IMR-90 (cell line): ENCODE results near the gene FOXP1. TPM values are rescaled to one million over a fixed set of nuclear protein-coding genes. Genes with fewer than 3 reads are reported as not detected.

Source experiments
- ATAC-seq: fragments of 200-7000 bp; cut with Tn5 transposase; 2 replicates; pipeline ENCODE4 v1.9.1; 2020; ENCODE audit warnings: low read depth, mild to moderate bottlenecking, moderate library complexity
- BruUV-seq: library from RNA; stranded (reverse); fragments of 400-500 nt; replicated peaks from 2 replicates; lab custom pipeline; 2021; lab: Mats Ljungman, UMichigan
- CTCF ChIA-PET: fragments of 300-600 bp; formaldehyde crosslinking; extraction: SDS; loops from one replicate; lab custom pipeline; 2021; ENCODE audit warnings: antibody characterized with exemption; lab: Yijun Ruan, JAX
- POLR2A ChIA-PET: fragments of 300-600 bp; sonication (Branson Sonifier 250); formaldehyde crosslinking; loops from one replicate; lab custom pipeline; 2022; ENCODE audit warnings: antibody characterized with exemption; ENCODE audit not compliant: unreplicated experiment; lab: Charles Lee
- DNase-seq: peaks from one replicate; pipeline ENCODE4 v3.0.0; 2013
- H2AFZ ChIP-seq: replicated peaks from 2 replicates; pipeline ENCODE3; 2013; ENCODE audit warnings: low read length, mild to moderate bottlenecking; ENCODE audit not compliant: poor library complexity
- H2AK5ac ChIP-seq: 2 replicates; pipeline ENCODE4 v1.6.1; 2013; ENCODE audit warnings: low read depth, low read length, inconsistent platforms
- H2AK9ac ChIP-seq: replicated peaks from 2 replicates; pipeline ENCODE3; 2013; ENCODE audit warnings: mild to moderate bottlenecking, low read depth, low read length, moderate library complexity; ENCODE audit not compliant: poor library complexity
- H2BK120ac ChIP-seq: 2 replicates; pipeline ENCODE4 v1.6.1; 2013; ENCODE audit warnings: low read depth, low read length, inconsistent platforms
- H2BK15ac ChIP-seq: 3 replicates; pipeline ENCODE4 v1.6.1; 2013; ENCODE audit warnings: low read depth, low read length, inconsistent platforms
- H2BK20ac ChIP-seq: 2 replicates; pipeline ENCODE4 v1.6.1; 2013; ENCODE audit warnings: low read depth, mild to moderate bottlenecking, inconsistent platforms, low read length, moderate library complexity
- H2BK5ac ChIP-seq: 2 replicates; pipeline ENCODE4 v1.6.1; 2013; ENCODE audit warnings: mild to moderate bottlenecking, low read depth, low read length, inconsistent platforms; ENCODE audit not compliant: poor library complexity, severe bottlenecking
- H3K14ac ChIP-seq: replicated peaks from 2 replicates; pipeline ENCODE4 v1.6.1; 2013; ENCODE audit warnings: low read depth, low read length, inconsistent platforms
- H3K18ac ChIP-seq: 2 replicates; pipeline ENCODE4 v1.6.1; 2013; ENCODE audit warnings: low read depth, low read length, control low read depth
- H3K23ac ChIP-seq: 2 replicates; pipeline ENCODE4 v1.6.1; 2013; ENCODE audit warnings: low read depth, low read length, inconsistent platforms
- H3K27ac ChIP-seq: 2 replicates; pipeline ENCODE4 v1.5.1; 2013; ENCODE audit warnings: mild to moderate bottlenecking, control low read depth, low read length; ENCODE audit not compliant: insufficient read depth
- H3K27me3 ChIP-seq: 2 replicates; pipeline ENCODE4 v1.6.1; 2013; ENCODE audit warnings: low read length; ENCODE audit not compliant: control insufficient read depth, insufficient read depth
- H3K36me3 ChIP-seq: 2 replicates; pipeline ENCODE4 v1.6.1; 2013; ENCODE audit warnings: low read length, mixed read lengths; ENCODE audit not compliant: control insufficient read depth, insufficient read depth
- H3K4ac ChIP-seq: 2 replicates; pipeline ENCODE4 v1.6.1; 2013; ENCODE audit warnings: low read depth, low read length, inconsistent platforms
- H3K4me1 ChIP-seq: 2 replicates; pipeline ENCODE4 v1.6.1; 2013; ENCODE audit warnings: low read length, mixed read lengths; ENCODE audit not compliant: control insufficient read depth, insufficient read depth
- H3K4me2 ChIP-seq: 2 replicates; pipeline ENCODE4 v1.6.1; 2013; ENCODE audit warnings: low read depth, mild to moderate bottlenecking, control low read depth, low read length, moderate library complexity
- H3K4me3 ChIP-seq: 2 replicates; pipeline ENCODE4 v1.5.1; 2013; ENCODE audit warnings: low read depth, mild to moderate bottlenecking, control low read depth, low read length, moderate library complexity; ENCODE audit not compliant: insufficient read depth
- H3K56ac ChIP-seq: 2 replicates; pipeline ENCODE4 v1.6.1; 2013; ENCODE audit warnings: low read length, inconsistent platforms; ENCODE audit not compliant: insufficient read depth; ENCODE audit errors: extremely low read depth
- H3K79me1 ChIP-seq, 2 experiments: 2 replicates each; pipeline ENCODE4 v1.6.1; 2013; ENCODE audit warnings: low read length in 2 of 2, inconsistent platforms in 1 of 2, low read depth in 1 of 2
- H3K9ac ChIP-seq: 2 replicates; pipeline ENCODE4 v1.6.1; 2013; ENCODE audit warnings: low read depth, low read length, control low read depth
- H3K9me1 ChIP-seq: 2 replicates; pipeline ENCODE4 v1.6.1; 2013; ENCODE audit warnings: low read length, inconsistent platforms; ENCODE audit not compliant: insufficient read depth
- H3K9me3 ChIP-seq: 2 replicates; pipeline ENCODE4 v1.6.1; 2013; ENCODE audit warnings: low read length; ENCODE audit not compliant: control insufficient read depth, insufficient read depth
- H4K20me1 ChIP-seq: 2 replicates; pipeline ENCODE4 v1.6.1; 2013; ENCODE audit warnings: low read length, inconsistent platforms; ENCODE audit not compliant: insufficient read depth
- H4K5ac ChIP-seq: 2 replicates; pipeline ENCODE4 v1.6.1; 2013; ENCODE audit warnings: mild to moderate bottlenecking, low read depth, low read length, control low read depth
- H4K8ac ChIP-seq, 2 experiments: 2 replicates each; pipeline ENCODE4 v1.6.1; 2013; ENCODE audit warnings: low read depth in 2 of 2, low read length in 2 of 2, control low read depth in 1 of 2, inconsistent platforms in 1 of 2
- H4K91ac ChIP-seq: 2 replicates; pipeline ENCODE4 v1.6.1; 2013; ENCODE audit warnings: low read depth, low read length, inconsistent platforms; ENCODE audit not compliant: insufficient read depth
- BHLHE40 ChIP-seq: fragments of 150-350 bp; IDR thresholded peaks from 2 replicates; pipeline ENCODE4 v1.6.1; 2016; ENCODE audit warnings: mild to moderate bottlenecking, low read depth, low read length
- CEBPB ChIP-seq: IDR thresholded peaks from 2 replicates; pipeline ENCODE4 v1.6.1; 2012; ENCODE audit warnings: low read depth, low read length, improper control_type of control experiment
- CHD1 ChIP-seq: IDR thresholded peaks from 2 replicates; pipeline ENCODE4 v1.6.1; 2012; ENCODE audit warnings: low read depth, low read length, improper control_type of control experiment
- CTCF ChIP-seq: conservative IDR thresholded peaks from 2 replicates; pipeline ENCODE4 v1.5.1; 2012; ENCODE audit warnings: mild to moderate bottlenecking, low read depth, low read length, improper control_type of control experiment
- ELK1 ChIP-seq: fragments of 150-350 bp; IDR thresholded peaks from 2 replicates; pipeline ENCODE4 v1.6.1; 2016; ENCODE audit warnings: low read depth, mild to moderate bottlenecking, low read length, moderate library complexity, borderline replicate concordance
- FOS ChIP-seq: fragments of 150-350 bp; IDR thresholded peaks from 2 replicates; pipeline ENCODE4 v1.6.1; 2016; ENCODE audit warnings: low read depth, low read length
- MAFK ChIP-seq: IDR thresholded peaks from 2 replicates; pipeline ENCODE4 v1.6.1; 2012; ENCODE audit warnings: low read depth, low read length, improper control_type of control experiment
- MAZ ChIP-seq: IDR thresholded peaks from 2 replicates; pipeline ENCODE4 v1.6.1; 2012; ENCODE audit warnings: low read depth, mild to moderate bottlenecking, low read length, improper control_type of control experiment, moderate library complexity, borderline replicate concordance
- MXI1 ChIP-seq: IDR thresholded peaks from 2 replicates; pipeline ENCODE4 v1.6.1; 2012; ENCODE audit warnings: low read depth, mild to moderate bottlenecking, low read length, moderate library complexity, borderline replicate concordance
- NFE2L2 ChIP-seq: fragments of 150-350 bp; IDR thresholded peaks from 2 replicates; pipeline ENCODE4 v1.6.1; 2016; ENCODE audit warnings: low read depth, mild to moderate bottlenecking, low read length
- POLR2A ChIP-seq: IDR thresholded peaks from 2 replicates; pipeline ENCODE4 v1.6.1; 2012; ENCODE audit warnings: mild to moderate bottlenecking, low read depth, low read length
- RAD21 ChIP-seq: IDR thresholded peaks from 2 replicates; pipeline ENCODE4 v1.6.1; 2012; ENCODE audit warnings: low read length, improper control_type of control experiment
- RCOR1 ChIP-seq: IDR thresholded peaks from 2 replicates; pipeline ENCODE4 v1.6.1; 2012; ENCODE audit warnings: mild to moderate bottlenecking, low read length, improper control_type of control experiment; ENCODE audit not compliant: insufficient replicate concordance
- RFX5 ChIP-seq: IDR thresholded peaks from 2 replicates; pipeline ENCODE4 v1.8.0; 2012; ENCODE audit warnings: low read depth, mild to moderate bottlenecking, low read length, moderate library complexity
- SMC3 ChIP-seq: fragments of 150-350 bp; IDR thresholded peaks from 2 replicates; pipeline ENCODE4 v1.6.1; 2016; ENCODE audit warnings: low read depth, mild to moderate bottlenecking, antibody characterized with exemption, low read length, moderate library complexity
- USF2 ChIP-seq: fragments of 150-350 bp; IDR thresholded peaks from 2 replicates; pipeline ENCODE4 v1.6.1; 2017; ENCODE audit warnings: mild to moderate bottlenecking, antibody characterized with exemption, low read length, low read depth
- WGBS, 2 experiments: methylation state at CpG; one replicate each; pipeline versions ENCODE4 v1.1.5 to v1.1.7; 2013; ENCODE audit warnings: missing lambda C conversion rate in 2 of 2; ENCODE audit not compliant: insufficient read length in 1 of 2; ENCODE audit errors: extremely low coverage in 2 of 2; 5-methylcytosine and 5-hydroxymethylcytosine counted together
- dilution Hi-C: fragments of 300-500 bp; cut with HindIII; formaldehyde crosslinking; loops from one replicate; pipeline ENCODE4 v1.14.3; 2018; ENCODE audit warnings: low sequenced_read_pairs; ENCODE audit not compliant: unreplicated experiment
- in situ Hi-C: fragments of 300-500 bp; cut with MboI; formaldehyde crosslinking; loops from 3 replicates; pipeline ENCODE4 v1.14.3; 2019; ENCODE audit warnings: low sequenced_read_pairs, inconsistent platforms, mixed read lengths
- intact Hi-C: fragments of 100-400 bp; cut with micrococcal nuclease; formaldehyde crosslinking; loops from 2 replicates; pipeline ENCODE4 v1.10.0; 2022
- polyA plus RNA-seq, 3 experiments: library from polyadenylated mRNA; depleted of rRNA; stranded (reverse); fragments of >200 nt; gene quantifications; 2 replicates each; pipeline ENCODE4 v1.2.3, GENCODE V29; 2012; ENCODE audit warnings: low replicate concordance in 1 of 3
- total RNA-seq: library from RNA; depleted of rRNA; stranded (reverse); fragments of >200 nt; gene quantifications from 2 replicates; pipeline ENCODE4 v1.2.3, GENCODE V29; 2012

The FOXP1 gene
- total and polyA plus RNA-seq, 2 of the 4 experiments (the other 2 are of a cell fraction), result 37.0 to 132 TPM

- H3K4me1 ChIP-seq, result no peaks in the 10 kb centered on the region
- H3K27ac ChIP-seq, result no peak overlapping the region
- no peak overlapping the region for H4K5ac ChIP-seq
- TF ChIP-seq MAFK, result no peak
- no peak for TF ChIP-seq CEBPB
- TF ChIP-seq BHLHE40, result no peak
- no peak for TF ChIP-seq RFX5
- no peak for TF ChIP-seq CTCF
- TF ChIP-seq RCOR1, result no peak
- no peak for TF ChIP-seq RAD21
- no peak for TF ChIP-seq NFE2L2
- TF ChIP-seq POLR2A, result no peak
- TF ChIP-seq MXI1, result no peak
- no peak for TF ChIP-seq ELK1
- no peak for TF ChIP-seq SMC3
- TF ChIP-seq FOS, result no peak
- no peak for TF ChIP-seq CHD1
- TF ChIP-seq MAZ, result no peak
- no peak for TF ChIP-seq USF2
- WGBS, 2 experiments, result 67% methylated on average over 2 of the region's 3 CpGs; no CpG with 5 or more reads in 1 of the 2 experiments
- no peak overlapping the region for H2BK5ac ChIP-seq
- H3K27me3 ChIP-seq, result no peaks in the 10 kb centered on the region
- H4K91ac ChIP-seq, result no peak overlapping the region
- H2AFZ ChIP-seq, result no peak overlapping the region
- no peak overlapping the region for H3K23ac ChIP-seq
- no peaks in the 10 kb centered on the region for H3K9me3 ChIP-seq
- H3K18ac ChIP-seq, result no peak overlapping the region
- ATAC-seq (no peak), DNase-seq (no peak)
- H2AK9ac ChIP-seq, result no peak overlapping the region
- intact Hi-C loops, result no loop called here
- peaks cover 4% of the 10 kb centered on the region; the same call in 1 of the 2 replicates for H3K9me1 ChIP-seq
- H3K4ac ChIP-seq, result no peak overlapping the region
- no TSS peak for BruUV-seq
- no peak overlapping the region for H2AK5ac ChIP-seq
- no peak overlapping the region for H4K8ac ChIP-seq
- no peak overlapping the region for H3K4me2 ChIP-seq
- dilution Hi-C loops, result no loop called here
- in situ Hi-C loops, result no loop called here
- no peak overlapping the region for H3K4me3 ChIP-seq
- H3K56ac ChIP-seq, result no peak overlapping the region
- no peaks in the 10 kb centered on the region; the same call in 1 of the 2 replicates for H3K36me3 ChIP-seq
- no peak overlapping the region for H2BK120ac ChIP-seq
- H3K79me1 ChIP-seq, result peaks cover 11 to 48% of the 10 kb centered on the region in 2 experiments
- no peak overlapping the region for H3K14ac ChIP-seq
- CTCF ChIA-PET, result no interaction called here
- no peak overlapping the region for H2BK15ac ChIP-seq
- POLR2A ChIA-PET, result no interaction called here
- H4K20me1 ChIP-seq, result no peaks in the 10 kb centered on the region
- H3K9ac ChIP-seq, result no peak overlapping the region
- no peak overlapping the region for H2BK20ac ChIP-seq
These were observed 58.1 kb downstream of the FOXP1 start for GRCh38 chr3:71525391-71525790.
